Measurements from ENCODE around the gene ARHGEF1.

Gene ARHGEF1

GRCh38 chr19:41920882-41921576, 38.0 kb downstream of the ARHGEF1 start:
- DNase-seq = no peak

- no peak for DNase-seq
Measured at GRCh38 chr19:41921577-41922576, 38.9 kb downstream of the ARHGEF1 start.

DNA sequence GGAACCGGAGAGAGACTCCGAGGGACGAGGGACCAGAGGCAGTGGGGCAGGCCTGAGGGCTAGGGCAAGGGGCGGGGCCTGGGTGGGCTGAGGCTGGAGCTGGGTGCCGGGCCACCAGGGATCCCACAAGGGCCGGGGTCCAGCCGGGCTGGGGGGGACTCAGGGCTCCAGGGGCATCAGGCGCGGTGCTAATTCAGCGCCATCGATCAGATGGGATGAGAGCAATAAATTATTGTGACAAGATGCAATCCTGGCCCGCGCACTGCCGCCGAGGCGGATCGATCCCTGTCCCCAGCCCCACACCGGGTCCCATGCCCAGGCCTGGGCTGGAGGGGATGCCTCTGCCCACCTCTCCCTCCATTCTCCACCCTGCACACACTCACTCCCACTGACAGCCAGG, 39.6 kb downstream of the ARHGEF1 start:
- DNase-seq = no peak

- DNase-seq = no peak
Measured at GRCh38 chr19:41923045-41923788, 40.2 kb downstream of the ARHGEF1 start.

DNA sequence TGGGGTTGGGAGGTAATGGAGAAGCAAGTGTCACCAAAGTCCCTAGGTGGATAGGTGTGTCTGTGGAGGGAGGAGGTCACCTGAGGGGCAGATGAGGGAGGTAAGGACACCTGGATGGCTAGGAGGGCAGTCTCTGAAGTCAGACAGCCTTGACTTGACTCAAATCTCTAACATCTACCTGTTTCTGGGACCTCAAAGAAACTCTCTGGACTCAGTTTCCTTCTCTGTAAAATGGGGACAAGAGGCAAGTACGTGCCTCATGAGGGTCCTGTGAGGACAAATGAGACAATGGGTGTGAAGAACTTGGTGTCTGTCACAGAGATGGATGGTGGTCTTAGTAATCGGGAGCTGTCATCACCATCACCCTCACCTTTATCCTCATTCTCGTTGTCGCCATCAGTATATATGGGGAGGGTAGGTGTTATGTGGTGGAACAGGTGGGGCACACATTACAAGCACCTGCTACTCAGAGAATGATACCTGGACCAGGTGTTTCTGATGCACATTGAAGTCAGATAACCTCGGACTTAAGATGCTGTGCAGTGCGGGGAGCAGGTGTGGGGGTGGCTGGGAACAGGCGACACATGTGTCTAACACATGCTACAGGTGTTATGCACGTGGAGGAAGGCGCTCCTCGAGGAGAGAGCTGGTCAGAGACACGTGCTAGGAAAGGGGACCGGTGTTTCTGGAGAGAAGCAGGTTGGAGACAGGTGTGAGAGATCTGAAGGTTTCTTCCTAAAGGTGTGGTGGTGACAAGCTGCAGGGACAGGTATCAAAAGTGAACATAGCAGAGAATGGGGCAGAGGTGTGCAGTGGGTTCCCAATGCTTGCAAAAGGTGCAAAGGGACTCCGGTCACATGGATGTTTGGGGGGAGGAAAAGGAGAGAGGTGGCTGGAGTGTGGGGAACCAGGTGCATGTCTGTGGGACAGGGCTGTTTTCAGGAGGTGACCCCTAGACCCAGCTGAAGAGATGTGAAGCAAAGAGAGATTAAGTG, 41.5 kb downstream of the ARHGEF1 start:
- no peak for DNase-seq

DNA sequence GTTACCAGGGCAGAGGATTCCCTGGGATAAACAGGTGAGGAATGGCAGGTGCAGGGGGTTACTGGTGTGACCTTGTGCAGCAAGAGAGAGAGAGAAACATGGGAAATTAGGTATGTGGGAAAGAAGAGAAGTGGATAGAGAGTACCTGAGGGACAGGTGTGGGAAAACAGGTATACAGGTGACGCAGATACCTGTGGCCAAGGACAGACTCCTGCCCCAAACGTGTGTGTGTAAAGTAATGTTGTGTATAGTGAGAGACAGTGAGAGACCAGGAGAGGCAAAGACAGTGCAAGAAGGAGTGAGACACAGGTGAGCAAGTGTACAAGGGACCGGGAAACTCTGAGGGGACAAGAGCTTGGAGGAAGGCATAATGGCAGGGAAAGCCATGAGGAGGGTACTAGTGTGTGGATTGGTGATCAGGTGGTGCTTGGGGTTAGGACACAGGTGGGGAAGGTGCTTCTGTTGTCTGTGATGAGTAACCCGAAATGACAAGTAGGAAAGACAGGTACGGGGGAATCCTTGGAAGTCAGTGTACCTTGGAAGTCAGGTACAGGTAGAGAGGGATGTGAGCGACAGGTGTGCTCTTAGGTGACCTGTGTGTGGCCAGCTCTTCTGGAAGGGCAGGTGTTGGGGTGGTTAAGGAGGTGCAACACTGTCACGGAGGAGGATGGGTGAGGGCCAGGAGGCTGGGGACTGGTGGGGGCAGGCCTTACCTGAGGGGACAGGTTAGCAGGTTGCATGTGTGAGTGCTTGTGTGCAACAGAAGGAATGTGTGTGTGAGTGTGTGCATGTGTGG, 42.4 kb downstream of the ARHGEF1 start:
- no peak for DNase-seq

GRCh38 chr19:41926028-41926762, 43.2 kb downstream of the ARHGEF1 start:
- no peak for DNase-seq

DNA sequence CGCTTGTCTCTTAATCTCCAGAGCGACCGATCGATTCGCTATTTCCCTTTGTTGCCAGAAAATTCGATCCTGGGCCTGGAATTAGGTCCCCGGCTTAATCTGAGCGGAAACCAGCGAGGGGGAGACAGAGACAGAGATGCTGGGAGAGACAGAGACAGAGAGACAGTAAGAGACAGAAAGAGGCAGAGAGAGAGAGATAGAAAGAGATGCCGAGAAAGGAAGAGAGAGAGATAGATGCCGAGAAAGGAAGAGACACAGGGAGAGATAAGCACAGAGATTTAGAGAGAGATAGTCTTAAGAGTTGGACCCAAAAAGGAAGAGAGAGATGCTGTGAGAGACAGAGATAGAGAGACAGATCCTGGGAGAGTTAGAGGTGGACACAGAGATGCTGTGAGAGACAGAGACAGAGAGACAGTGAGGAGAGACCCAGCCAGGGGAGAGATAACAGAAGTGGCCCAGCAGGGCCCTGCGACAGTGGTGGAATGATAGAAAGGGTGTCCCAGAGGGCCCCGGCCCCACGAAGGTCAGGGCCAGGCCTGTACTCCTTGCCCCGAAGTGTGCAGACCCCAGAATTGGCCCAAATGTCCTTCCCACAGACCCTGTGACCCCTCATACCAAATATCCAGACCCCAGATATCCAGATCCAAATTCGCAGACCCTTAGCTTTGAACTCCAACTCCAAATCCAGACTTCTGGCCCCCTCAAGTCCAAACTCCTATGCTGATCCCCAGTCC, 43.9 kb downstream of the ARHGEF1 start:
- DNase-seq = no peak

DNA sequence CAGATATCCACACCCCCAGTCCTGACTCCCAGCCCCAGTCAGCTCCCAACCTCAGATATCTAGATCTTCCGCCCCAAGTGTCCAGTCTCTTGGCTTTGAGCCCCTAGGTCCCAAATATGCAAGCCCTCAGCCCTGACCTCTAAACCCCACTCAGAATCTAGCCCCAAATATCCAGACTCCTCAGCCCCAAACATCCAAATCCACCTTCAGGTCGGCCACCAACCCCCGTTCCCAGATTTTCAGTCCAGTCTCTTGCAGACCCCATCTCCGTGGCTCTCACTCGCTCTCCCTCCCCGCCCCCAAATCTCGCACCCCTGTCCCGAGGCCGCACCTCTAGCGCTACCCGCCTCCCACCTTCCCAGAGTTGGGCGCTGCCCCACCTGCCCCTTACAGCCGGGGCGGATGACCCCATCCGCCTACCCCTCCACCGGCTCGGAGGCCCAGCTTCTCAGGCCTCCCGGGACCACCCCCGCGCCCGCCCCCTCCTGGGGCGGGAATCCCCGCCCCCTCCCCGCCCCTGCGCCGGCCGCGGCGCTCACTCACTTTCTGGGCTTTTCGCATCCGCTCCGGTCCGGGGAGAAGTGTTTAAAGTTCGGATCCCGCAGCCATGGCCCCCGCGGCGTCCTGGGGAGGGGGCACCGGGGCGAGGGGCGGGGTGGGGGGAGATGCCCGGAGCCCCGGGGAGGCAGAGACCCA, 44.7 kb downstream of the ARHGEF1 start:
- DNase-seq = peak; percentile 27

DNA sequence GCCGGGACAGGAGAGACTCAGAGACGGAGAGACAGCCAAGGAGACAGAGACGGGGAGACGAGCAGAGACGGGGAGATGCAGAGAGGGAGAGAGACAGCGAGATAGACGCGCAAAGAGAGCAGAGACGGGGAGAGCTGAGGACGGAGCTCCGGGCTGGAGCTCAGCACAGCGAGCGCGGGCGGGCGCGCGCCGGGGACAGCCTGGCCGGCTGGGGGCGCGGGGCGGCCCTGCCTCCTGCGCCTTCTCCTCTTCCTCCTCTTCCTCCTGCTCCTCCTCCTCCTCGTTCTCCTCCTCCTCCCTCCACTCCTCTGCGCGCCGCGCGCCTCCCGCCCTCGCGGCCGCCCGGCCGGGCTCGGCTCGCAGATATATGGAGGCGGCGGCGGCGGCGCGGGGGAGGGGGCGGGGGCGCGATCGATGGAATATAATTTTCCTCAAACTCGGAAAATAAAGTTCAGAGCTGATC, 45.3 kb downstream of the ARHGEF1 start, which contains the start of gene ERFL:
ERFL (minus strand) TSS at position 229 of the 463 bp plus-strand sequence. CDS start 15,530 bp downstream, outside the sequence.
- DNase-seq = peak; percentile 24

GRCh38 chr19:41928754-41929535, 46.0 kb downstream of the ARHGEF1 start:
- peak; percentile 25 for DNase-seq

DNA sequence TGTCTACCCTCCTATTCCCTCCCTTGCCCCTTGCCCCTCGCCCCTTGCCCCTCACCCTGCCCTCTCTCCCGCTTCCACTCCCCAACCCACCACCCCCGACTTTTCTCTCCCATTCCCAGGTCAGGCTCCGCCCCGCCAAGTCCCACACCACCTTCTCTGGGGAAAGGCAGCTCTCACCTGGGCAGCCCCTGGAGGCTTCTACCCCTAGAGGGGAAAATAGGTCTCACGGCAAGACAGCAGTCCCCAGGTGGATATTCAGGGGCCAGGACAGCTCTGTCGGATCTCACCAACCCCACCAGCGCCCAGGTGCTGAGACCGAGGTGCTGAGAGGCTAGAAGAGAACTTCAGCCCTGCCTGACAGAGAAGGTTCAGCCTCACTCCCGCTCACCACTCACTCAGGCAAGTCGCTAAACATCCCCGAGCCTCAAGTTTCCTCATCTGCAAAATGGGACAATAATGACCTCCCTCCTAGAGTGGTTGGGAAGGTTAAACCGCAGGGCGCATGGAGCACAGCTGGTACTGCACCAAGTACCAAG, 46.6 kb downstream of the ARHGEF1 start:
- DNase-seq = no peak

GRCh38 chr19:41930322-41930722, 47.3 kb downstream of the ARHGEF1 start:
- no peak for DNase-seq

DNA sequence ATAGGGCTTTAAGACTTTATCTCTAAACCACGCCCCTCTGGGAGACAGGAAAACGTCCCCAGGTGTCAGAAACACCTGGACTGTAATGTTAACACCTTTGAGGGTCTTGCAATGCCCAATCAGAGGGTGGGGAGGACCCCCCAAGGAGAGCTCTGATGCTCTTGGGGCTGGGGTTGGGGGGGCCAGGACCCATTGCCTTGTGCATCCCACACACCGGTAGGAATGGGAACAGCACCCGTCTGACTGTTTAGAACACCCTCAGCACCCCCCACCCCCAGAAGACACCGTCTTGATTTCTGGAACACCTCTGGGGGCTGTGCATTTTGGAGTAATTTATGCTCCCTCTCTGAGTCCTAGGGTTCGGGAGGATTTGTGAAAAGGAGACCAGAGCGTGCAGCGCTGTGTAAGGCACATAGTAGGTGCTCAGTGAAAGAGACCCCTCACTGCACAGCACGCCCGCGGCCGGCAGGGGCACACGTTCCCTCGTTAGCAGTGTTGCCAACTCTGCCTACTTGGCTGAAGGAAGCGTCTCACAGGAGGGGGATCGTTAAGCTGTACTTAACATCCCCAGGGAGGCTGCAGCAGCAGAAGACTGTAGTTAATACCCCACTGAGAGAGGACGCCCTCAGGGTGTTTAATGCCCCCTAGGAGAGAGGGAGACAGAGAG, 48.1 kb downstream of the ARHGEF1 start:
- DNase-seq = no peak

DNA sequence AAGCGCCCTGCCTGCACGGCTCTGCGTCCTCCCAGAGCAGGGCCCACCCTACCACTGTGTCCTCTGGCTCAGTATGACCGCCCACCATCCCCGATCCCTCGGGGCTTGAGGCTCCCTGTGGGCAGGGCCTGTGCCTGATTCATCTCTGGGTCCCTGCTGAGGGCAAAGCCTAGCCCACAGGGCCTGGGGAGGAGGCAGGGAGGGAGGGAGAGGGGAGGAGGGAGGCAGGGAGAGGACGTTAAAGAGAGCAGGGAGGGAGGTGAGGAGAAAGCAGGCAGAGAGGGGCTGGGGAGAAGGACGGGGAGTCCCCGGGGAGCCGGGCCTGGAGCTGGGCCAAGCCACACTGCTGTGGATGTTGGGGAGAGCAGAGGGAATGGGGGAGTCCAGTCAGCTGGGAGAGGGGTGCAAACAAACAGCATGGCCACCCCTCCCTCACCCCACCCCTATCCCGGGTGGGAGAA, 49.3 kb downstream of the ARHGEF1 start:
- DNase-seq = no peak

DNA sequence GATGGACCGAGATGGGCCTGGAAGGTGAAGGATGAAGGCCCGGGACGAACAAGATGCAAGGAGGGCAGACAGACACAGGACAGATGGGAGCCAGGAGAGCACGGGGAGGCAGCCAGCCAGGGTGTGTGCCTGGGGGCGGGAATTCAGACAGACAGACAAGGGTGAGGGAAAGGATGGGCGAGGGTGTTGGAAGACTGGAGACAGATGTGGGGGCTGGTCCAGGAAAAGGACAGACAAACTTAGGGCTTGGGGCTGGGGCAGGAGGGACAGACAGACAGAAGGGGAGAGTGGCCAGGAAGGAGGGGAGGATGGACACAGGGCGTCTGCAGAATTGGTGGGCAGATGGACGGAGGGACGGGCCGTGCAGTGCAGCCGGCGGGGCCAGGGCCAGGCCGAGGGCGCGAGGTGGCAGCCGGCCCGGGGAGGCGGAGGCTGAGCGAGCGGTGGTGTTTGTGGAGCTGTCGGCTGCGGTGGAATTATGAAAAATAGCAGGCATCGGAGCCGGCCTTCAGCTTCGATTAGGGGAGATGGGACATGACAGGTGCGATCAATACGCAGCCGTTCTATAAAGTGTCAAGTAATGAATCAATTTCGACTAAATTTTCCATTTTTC, 49.8 kb downstream of the ARHGEF1 start:
- DNase-seq = no peak

All from activated CD4-positive, alpha-beta T cell treated with anti-CD3 and anti-CD28 coated beads, Interleukin-2, Interleukin-6, amounts not matched to agents 100 ng/mL and 50 ng/mL, durations not matched to agents 16 hours and 8 hours (primary cell).